HepG2 (cell line): Measurements from ENCODE around the gene PTPA. TPM values are rescaled to one million over a fixed set of nuclear protein-coding genes. Genes with fewer than 3 reads are reported as not detected.

ENCODE experiments used
- ELF3 ChIP-seq: IDR thresholded peaks from 2 replicates; pipeline ENCODE4 v1.6.1; 2016; ENCODE audit warnings: missing genetic modification reagents, missing compliant biosample characterization
- FLYWCH1 ChIP-seq: sonication (generic); formaldehyde crosslinking; IDR thresholded peaks from 2 replicates; pipeline ENCODE4 v1.8.1; 2023; ENCODE audit warnings: mild to moderate bottlenecking, missing genetic modification reagents
- FOSL1 ChIP-seq: sonication (generic); formaldehyde crosslinking; IDR thresholded peaks from 2 replicates; pipeline ENCODE4 v1.9.0; 2021; ENCODE audit warnings: missing genetic modification reagents, borderline replicate concordance
- FOXM1 ChIP-seq: sonication (generic); formaldehyde crosslinking; IDR thresholded peaks from 2 replicates; pipeline ENCODE4 v1.5.0; 2020; ENCODE audit warnings: missing genetic modification reagents
- KDM1A ChIP-seq: IDR thresholded peaks from 2 replicates; pipeline ENCODE4 v1.6.1; 2016; ENCODE audit warnings: missing compliant biosample characterization
- MAFG ChIP-seq: sonication (generic); formaldehyde crosslinking; IDR thresholded peaks from 2 replicates; pipeline ENCODE4 v1.5.1; 2020; ENCODE audit warnings: mild to moderate bottlenecking, missing genetic modification reagents
- MED13 ChIP-seq: sonication (generic); formaldehyde crosslinking; IDR thresholded peaks from 2 replicates; pipeline ENCODE4 v1.5.0; 2020; ENCODE audit warnings: missing genetic modification reagents
- NCOA1 ChIP-seq: sonication (generic); formaldehyde crosslinking; IDR thresholded peaks from 2 replicates; pipeline ENCODE4 v1.9.0; 2021; ENCODE audit warnings: missing genetic modification reagents
- RNF2 ChIP-seq: fragments of 450-650 bp; conservative IDR thresholded peaks from 2 replicates; pipeline ENCODE4 v1.6.1; 2016; ENCODE audit warnings: low read depth
- SOX5 ChIP-seq: IDR thresholded peaks from 2 replicates; pipeline ENCODE4 v1.6.1; 2016; ENCODE audit warnings: borderline replicate concordance
- THAP11 ChIP-seq: IDR thresholded peaks from 2 replicates; pipeline ENCODE4 v1.6.1; 2016; ENCODE audit warnings: missing biosample characterization, missing genetic modification reagents
- TRIM24 ChIP-seq: sonication (generic); formaldehyde crosslinking; IDR thresholded peaks from 2 replicates; pipeline ENCODE4 v1.8.0; 2022; ENCODE audit warnings: mild to moderate bottlenecking, missing genetic modification reagents
- U2AF2 ChIP-seq: fragments of 200-400 bp; formaldehyde crosslinking; IDR thresholded peaks from 2 replicates; pipeline ENCODE4 v1.6.1; 2017; ENCODE audit warnings: low read depth, mild to moderate bottlenecking, low read length
- ZIK1 ChIP-seq: sonication (generic); formaldehyde crosslinking; IDR thresholded peaks from 2 replicates; pipeline ENCODE4 v1.5.0; 2020; ENCODE audit warnings: mild to moderate bottlenecking, low read depth, missing genetic modification reagents, borderline replicate concordance
- ZNF260 ChIP-seq: sonication (generic); formaldehyde crosslinking; IDR thresholded peaks from 2 replicates; pipeline ENCODE4 v1.4.0; 2020; ENCODE audit warnings: missing genetic modification reagents, low read depth, mild to moderate bottlenecking, borderline replicate concordance
- ZNF354B ChIP-seq: sonication (generic); formaldehyde crosslinking; IDR thresholded peaks from 2 replicates; pipeline ENCODE4 v1.8.0; 2022; ENCODE audit warnings: mild to moderate bottlenecking, missing genetic modification reagents
- ZNF407 ChIP-seq: sonication (generic); formaldehyde crosslinking; IDR thresholded peaks from one replicate; pipeline ENCODE4 v1.5.1; 2020; ENCODE audit warnings: mild to moderate bottlenecking, missing genetic modification reagents; ENCODE audit errors: not compliant biosample characterization
- ZNF788 ChIP-seq: sonication (generic); formaldehyde crosslinking; IDR thresholded peaks from 2 replicates; pipeline ENCODE4 v1.5.0; 2020; ENCODE audit warnings: mild to moderate bottlenecking, missing genetic modification reagents, borderline replicate concordance
- ZSCAN25 ChIP-seq: sonication (generic); formaldehyde crosslinking; IDR thresholded peaks from 2 replicates; pipeline ENCODE4 v1.8.0; 2022; ENCODE audit warnings: mild to moderate bottlenecking, missing genetic modification reagents
- polyA plus RNA-seq, 8 experiments: library from polyadenylated mRNA; depleted of rRNA in 3 of 8; stranded (reverse) in 7 of 8; unstranded in 1 of 8; fragments of >200 nt; fragmentation: Illumina TruSeq in 4 of 8; extraction: Trizol in 4 of 8; gene quantifications; 2 replicates each; pipeline versions ENCODE4 v1.2.1 to v1.2.3, GENCODE V29; 2011 to 2016; ENCODE audit warnings: low read depth in 4 of 8, missing spikeins in 1 of 8, mixed read lengths in 1 of 8; ENCODE audit not compliant: insufficient read depth in 1 of 8
- total RNA-seq, 5 experiments: library from RNA; depleted of rRNA; stranded (reverse); fragments of >200 nt; fragmentation: Illumina TruSeq; extraction: Trizol; gene quantifications; 2 replicates each; pipeline ENCODE4 v1.2.3, GENCODE V29; 2016; ENCODE audit warnings: low read depth in 1 of 5
- TF ChIP-seq, protein P1 (sequence below): sonication (generic); formaldehyde crosslinking; IDR thresholded peaks from 2 replicates; pipeline ENCODE4 v1.4.0; 2020; ENCODE audit warnings: missing genetic modification reagents
- TF ChIP-seq, protein P2 (sequence below): sonication (generic); formaldehyde crosslinking; IDR thresholded peaks from 2 replicates; pipeline ENCODE4 v1.5.1; 2020; ENCODE audit warnings: missing genetic modification reagents, mild to moderate bottlenecking, borderline replicate concordance

Gene PTPA
- total and polyA plus RNA-seq, 2 of the 13 experiments (the other 11 are each of a cell fraction or from before 2014, with no cell fraction given), result 79.3 to 105 TPM

- TF ChIP-seq ZNF407 (CRISPR knock-in tag) (no peak), FOSL1 (no peak), ZNF788 (CRISPR knock-in tag) (no peak; the same call in 1 of the 2 replicates), ZNF260 (CRISPR knock-in tag) (no peak), ZIK1 (CRISPR knock-in tag) (peak; percentile 24; the same call in 1 of the 2 replicates), NCOA1 (CRISPR knock-in tag) (0 out of 2 replicates have a peak, but pooled peaks have one; percentile 52), FOXM1 (no peak), ZNF354B (CRISPR knock-in tag) (0 out of 2 replicates have a peak, but pooled peaks have one; percentile 9), ELF3 (CRISPR knock-in tag) (peak; percentile 22; the same call in 1 of the 2 replicates), U2AF2 (no peak), FLYWCH1 (CRISPR knock-in tag) (no peak), MED13 (no peak), SOX5 (CRISPR knock-in tag) (peak; percentile 37; the same call in 1 of the 2 replicates), TRIM24 (no peak), ZSCAN25 (0 out of 2 replicates have a peak, but pooled peaks have one; percentile 17), MAFG (no peak), RNF2 (0 out of 2 replicates have a peak, but pooled peaks have one; percentile 20), KDM1A (CRISPR knock-in tag) (no peak), THAP11 (peak; percentile 39; the same call in 1 of the 2 replicates)
- TF ChIP-seq, protein P1, sequence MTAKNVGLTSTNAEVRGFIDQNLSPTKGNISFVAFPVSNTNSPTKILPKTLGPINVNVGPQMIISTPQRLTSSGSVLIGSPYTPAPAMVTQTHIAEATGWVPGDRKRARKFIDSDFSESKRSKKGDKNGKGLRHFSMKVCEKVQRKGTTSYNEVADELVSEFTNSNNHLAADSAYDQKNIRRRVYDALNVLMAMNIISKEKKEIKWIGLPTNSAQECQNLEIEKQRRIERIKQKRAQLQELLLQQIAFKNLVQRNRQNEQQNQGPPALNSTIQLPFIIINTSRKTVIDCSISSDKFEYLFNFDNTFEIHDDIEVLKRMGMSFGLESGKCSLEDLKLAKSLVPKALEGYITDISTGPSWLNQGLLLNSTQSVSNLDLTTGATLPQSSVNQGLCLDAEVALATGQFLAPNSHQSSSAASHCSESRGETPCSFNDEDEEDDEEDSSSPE (CRISPR knock-in tag), result no peak
- TF ChIP-seq, protein P2, sequence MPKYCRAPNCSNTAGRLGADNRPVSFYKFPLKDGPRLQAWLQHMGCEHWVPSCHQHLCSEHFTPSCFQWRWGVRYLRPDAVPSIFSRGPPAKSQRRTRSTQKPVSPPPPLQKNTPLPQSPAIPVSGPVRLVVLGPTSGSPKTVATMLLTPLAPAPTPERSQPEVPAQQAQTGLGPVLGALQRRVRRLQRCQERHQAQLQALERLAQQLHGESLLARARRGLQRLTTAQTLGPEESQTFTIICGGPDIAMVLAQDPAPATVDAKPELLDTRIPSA (CRISPR knock-in tag), result 0 out of 2 replicates have a peak, but pooled peaks have one; percentile 30
These were observed at the start of gene PTPA, which contains the start of gene CRAT (continued) for GRCh38 chr9:129110740-129111527.
